HEK293T (cell line): ENCODE measurements around the gene C1orf167.

Experiments used
- ARNT ChIP-seq: fragments of 450-650 bp; IDR thresholded peaks from 2 replicates; pipeline ENCODE4 v1.6.1; 2017; ENCODE audit warnings: mild to moderate bottlenecking
- CTBP1 ChIP-seq: fragments of 450-650 bp; IDR thresholded peaks from 2 replicates; pipeline ENCODE4 v1.6.1; 2016; ENCODE audit warnings: borderline replicate concordance
- FOXK2 ChIP-seq: fragments of 450-650 bp; IDR thresholded peaks from 2 replicates; pipeline ENCODE4 v1.6.1; 2016; ENCODE audit warnings: mild to moderate bottlenecking
- FOXM1 ChIP-seq: fragments of 450-650 bp; IDR thresholded peaks from 2 replicates; pipeline ENCODE4 v1.6.1; 2017; ENCODE audit warnings: mild to moderate bottlenecking, borderline replicate concordance
- LEF1 ChIP-seq: fragments of 450-650 bp; IDR thresholded peaks from 2 replicates; pipeline ENCODE4 v1.6.1; 2017; ENCODE audit warnings: mild to moderate bottlenecking, borderline replicate concordance
- SP1 ChIP-seq: fragments of 450-650 bp; IDR thresholded peaks from 2 replicates; pipeline ENCODE4 v1.6.1; 2017
- TARDBP ChIP-seq: fragments of 450-650 bp; IDR thresholded peaks from 2 replicates; pipeline ENCODE4 v1.6.1; 2016
- ZNF384 ChIP-seq: fragments of 450-650 bp; IDR thresholded peaks from 2 replicates; pipeline ENCODE4 v1.6.1; 2016

DNA sequence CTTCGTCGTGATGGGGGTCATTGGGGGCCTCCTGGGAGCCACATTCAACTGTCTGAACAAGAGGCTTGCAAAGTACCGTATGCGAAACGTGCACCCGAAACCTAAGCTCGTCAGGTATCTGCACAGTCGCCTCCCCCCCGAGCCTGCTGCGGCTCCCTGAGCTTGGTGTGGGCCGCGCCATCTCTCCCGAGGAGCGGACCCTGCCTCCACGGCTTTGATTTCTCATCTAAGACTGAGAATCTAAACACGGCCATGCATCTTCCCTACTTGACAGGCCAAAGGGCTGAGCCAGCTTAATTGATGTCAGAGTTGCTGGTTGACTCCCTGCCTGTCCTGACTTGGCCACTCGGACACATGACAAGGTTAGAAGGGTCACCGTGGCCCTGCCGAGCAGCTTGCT lies 66.5 kb downstream of the C1orf167 start:
- no peak for TF ChIP-seq TARDBP
- TF ChIP-seq ARNT = no peak
- no peak for TF ChIP-seq FOXM1
- TF ChIP-seq ZNF384 = no peak
- no peak for TF ChIP-seq FOXK2
- no peak for TF ChIP-seq CTBP1
- no peak for TF ChIP-seq SP1
- TF ChIP-seq LEF1 = no peak
